Hepatocyte (in vitro differentiated cells): ENCODE data around the gene SOX13.

Source experiments
- EZH2 ChIP-seq: fragments of 200-600 bp; sonication (generic); IDR thresholded peaks from 2 replicates; pipeline ENCODE4 v1.6.1; 2016; ENCODE audit warnings: antibody characterized with exemption, mild to moderate bottlenecking, borderline replicate concordance
- EZH2phosphoT487 ChIP-seq: fragments of 200-600 bp; sonication (generic); IDR thresholded peaks from one replicate; pipeline ENCODE4 v1.6.1; 2018; ENCODE audit warnings: antibody characterized with exemption, mild to moderate bottlenecking, low read depth, moderate library complexity; ENCODE audit not compliant: unreplicated experiment, severe bottlenecking

- TF ChIP-seq EZH2 (no peak), EZH2phosphoT487 (no peak)
Measured at GRCh38 chr1:204176049-204176448, 103.1 kb downstream of the SOX13 start.
